ENCODE results near the gene CCDC107.
"Not testable (repeated sequence)": the region's sequence is repeated elsewhere in the genome, so short reads cannot be mapped to it uniquely, and the experiment has no call there.

- not testable (repeated sequence) for TF ChIP-seq TAF1 (IDR thresholded peaks at IDR 0.05; ENCODE audit: control insufficient read depth, extremely low read depth, insufficient read depth, low read length, severe bottlenecking); HDAC3 (IDR thresholded peaks at IDR 0.05; ENCODE audit: borderline replicate concordance, partially characterized antibody)
Observed at GRCh38 chr9:35636877-35637246, 21.2 kb upstream of the CCDC107 start.

All from K562 (cell line).